Hematopoietic multipotent progenitor cell treated with erythropoietin and hydrocortisone succinate and interleukin-3 and kit ligand, for 4 days (in vitro differentiated cells): Measurements from ENCODE around the gene HOXD12.

Experiments
- DNase-seq: peaks from one replicate; pipeline ENCODE4 v3.0.0-alpha.2; 2015

Gene HOXD12

DNA sequence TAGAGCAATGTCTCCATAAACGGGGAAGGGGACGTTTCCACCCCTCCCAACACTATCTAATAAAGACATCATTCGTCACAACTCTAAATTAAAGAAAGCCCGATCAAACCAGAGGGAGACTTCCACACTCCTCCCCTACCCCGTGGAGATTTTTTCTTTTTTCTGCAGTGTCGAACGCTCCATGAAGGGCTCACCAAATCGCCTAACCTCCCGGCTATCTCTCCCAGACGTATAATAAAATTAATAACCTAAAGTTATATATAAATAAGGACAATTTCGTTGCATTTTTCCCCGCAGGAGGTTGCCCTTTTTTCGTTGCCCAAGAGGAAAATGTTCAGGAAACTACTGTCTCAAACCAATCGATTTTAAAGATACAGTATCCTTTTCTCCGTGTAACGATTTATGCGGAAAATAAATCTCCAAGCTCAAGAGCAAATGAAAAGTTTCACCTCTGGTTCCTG is 18.2 kb upstream of the HOXD12 start:
- no peak for DNase-seq

DNA sequence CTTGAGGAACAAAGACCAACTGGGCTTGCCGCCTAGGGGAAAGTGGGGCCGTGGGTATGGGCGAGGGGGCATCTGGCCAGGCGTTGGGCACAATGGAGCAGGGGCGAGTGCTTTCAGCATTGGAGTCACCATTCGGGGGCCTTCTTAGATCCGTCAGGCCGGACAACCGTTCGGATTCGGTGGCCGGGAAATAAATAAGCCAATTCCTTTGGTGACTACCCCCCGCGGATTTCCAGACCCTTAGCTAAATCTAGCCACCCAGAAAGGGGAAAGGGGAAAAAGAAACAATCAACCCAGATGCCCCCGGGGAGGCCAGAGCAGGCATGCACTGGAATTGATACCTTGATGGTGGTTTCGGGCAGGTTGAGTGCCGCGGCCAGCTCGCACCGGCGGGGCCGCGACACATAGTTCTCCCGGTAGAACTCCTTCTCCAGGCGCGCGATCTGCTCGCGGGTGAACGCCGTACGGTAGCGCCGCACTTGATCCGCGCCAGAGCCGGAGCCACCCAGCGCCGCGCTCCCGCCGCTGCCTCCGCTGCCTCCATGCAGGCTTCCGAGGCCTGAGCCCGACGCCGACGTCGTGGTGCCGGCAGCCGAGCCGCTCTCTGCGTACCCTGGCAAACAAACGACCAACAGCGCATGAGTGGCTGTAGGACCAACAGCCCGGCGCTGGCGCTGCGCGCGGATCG is 17.6 kb upstream of the HOXD12 start:
- no peak for DNase-seq

DNA sequence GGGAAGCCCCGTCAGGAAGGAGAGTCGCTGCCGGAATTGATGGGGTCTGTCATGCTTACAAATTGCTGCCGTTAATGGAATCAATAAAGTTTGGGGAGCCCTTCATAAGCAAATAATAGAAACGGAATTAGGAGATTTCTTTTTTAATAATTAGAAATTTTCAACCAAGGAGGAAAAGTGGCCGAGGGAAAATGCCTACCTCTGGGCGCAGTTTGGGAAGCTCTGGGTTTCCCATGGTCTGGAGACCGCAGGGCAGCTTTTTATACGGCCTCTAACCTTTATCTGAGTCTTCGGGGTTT is 17.1 kb upstream of the HOXD12 start:
- no peak for DNase-seq

- DNase-seq = no peak
These were observed 16.5 kb upstream of the HOXD12 start for GRCh38 chr2:176082824-176083751.

DNA sequence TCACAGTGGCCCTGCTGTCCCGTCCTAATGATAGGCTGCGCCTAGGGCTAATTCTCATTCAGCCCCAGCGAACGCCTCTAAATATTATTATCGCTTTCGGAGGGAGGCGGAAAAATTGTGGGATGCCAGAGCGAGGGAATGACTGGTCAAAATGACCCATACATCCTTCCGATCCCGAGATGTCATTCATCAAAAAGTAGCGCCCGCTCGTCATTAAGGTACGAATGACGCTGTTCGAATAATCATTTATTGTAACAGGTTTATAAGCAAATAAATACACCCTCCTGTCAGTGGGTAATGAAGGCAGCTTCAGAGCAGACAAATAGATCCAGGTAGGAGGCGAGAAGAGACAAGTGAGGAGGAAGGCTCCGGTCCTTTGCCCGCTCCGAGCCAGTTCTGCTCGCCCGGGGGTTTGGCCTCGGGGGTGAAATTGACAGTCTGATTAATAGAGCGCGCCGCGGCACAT is 15.8 kb upstream of the HOXD12 start, which contains the start of gene EVX2:
Gene EVX2 (minus strand): TSS at position 167 of the 466 bp plus-strand sequence. CDS start 186 bp downstream, outside the sequence.
- no peak for DNase-seq

DNA sequence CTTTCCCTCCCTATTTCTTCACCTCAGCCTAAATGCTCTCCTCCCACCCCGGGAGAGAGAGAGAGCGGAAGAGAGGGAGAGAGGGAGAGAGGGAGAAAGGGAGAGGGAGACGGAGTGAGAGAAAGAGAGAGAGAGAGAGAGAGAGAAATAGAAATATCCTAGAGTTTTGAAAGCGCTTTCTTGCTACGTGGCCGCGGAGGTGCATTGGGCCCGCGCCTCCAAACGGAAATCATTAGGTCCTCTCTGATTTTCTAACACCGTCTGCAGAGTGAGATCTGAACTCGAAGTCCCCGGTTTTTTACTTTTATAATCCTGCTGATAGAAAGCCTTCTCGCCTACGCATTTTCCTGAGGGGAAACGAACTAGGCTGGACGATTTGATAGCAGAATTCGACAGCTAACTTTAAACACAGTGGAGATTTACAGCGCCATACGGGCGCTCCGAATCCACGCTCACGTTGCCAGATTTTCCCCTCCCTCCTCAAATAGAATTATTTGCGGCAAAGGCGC is 14.9 kb upstream of the HOXD12 start:
- no peak for DNase-seq

GRCh38 chr2:176085120-176085788 is 14.3 kb upstream of the HOXD12 start:
- DNase-seq = no peak

DNA sequence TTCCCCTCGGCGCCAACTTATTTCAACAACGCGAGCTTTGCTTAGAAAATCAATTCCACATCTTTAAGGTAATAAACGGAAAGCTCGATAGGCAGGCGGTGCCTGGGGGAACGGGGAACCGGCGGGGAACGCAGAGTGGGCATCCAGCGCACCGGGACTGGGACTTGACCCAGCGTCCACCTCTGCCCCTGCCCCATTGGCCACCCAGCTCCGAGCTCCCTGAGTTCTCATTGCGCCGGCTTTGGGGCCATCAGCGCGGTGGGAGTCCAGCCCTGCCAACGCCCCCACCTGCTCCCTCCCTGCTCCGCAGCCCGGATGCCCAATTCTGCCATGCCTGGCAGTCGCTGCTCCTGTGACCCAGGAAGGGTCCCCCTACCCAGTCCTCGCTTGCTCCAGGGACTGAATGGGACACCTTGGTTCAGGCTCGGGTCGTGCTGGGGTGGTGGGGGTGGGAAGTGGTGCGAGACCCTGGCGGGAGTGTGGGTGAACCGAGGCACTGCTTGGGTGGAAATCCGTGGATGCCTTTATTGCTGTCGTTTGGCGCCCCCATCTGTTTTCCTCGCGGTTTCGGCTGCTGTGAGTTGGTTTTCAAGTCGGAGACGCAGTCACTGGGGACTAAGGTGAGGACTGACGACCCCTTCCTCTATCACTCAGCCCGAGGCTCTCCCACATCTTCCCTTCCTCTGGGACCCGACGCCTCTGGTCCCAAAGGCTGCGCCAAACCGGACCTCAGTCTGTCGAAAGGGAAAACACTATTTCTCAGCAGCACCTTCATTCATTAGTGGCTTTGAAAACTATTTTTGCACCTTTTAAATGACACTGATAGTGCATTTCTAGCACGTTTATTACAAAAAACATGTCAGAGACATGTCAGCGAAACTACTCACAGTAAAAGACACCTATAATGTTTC is 13.5 kb upstream of the HOXD12 start:
- DNase-seq = peak; percentile 52

- DNase-seq = no peak
These were observed 12.1 kb upstream of the HOXD12 start for GRCh38 chr2:176087330-176088047.

- DNase-seq = peak; percentile 60
These were observed 11.3 kb upstream of the HOXD12 start for GRCh38 chr2:176088048-176088936.

- DNase-seq = no peak
These were observed 10.4 kb upstream of the HOXD12 start for GRCh38 chr2:176088937-176089842.

- DNase-seq = no peak
These were observed 9.7 kb upstream of the HOXD12 start for GRCh38 chr2:176089843-176090395.

DNA sequence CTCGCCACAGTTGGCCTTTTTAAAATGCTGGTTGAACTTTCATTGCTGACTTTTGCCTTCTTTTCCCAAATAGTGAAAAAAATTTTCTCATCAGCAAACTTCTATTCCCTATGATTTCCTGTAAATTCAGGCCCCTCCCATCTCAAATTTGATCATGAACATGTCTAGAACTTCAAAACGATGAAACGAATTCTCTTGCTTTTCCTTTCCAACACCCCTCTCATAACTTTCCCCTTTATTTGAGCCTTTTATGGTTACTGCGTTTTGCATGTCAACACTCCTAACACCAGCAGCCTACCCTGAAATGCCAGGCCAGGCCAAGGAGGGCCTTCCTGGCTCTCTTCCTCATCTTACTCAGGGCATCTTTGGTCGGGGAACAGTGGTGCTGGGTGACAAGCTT is 8.7 kb upstream of the HOXD12 start:
- no peak for DNase-seq

GRCh38 chr2:176091329-176092258 is 8.0 kb upstream of the HOXD12 start:
- no peak for DNase-seq

DNA sequence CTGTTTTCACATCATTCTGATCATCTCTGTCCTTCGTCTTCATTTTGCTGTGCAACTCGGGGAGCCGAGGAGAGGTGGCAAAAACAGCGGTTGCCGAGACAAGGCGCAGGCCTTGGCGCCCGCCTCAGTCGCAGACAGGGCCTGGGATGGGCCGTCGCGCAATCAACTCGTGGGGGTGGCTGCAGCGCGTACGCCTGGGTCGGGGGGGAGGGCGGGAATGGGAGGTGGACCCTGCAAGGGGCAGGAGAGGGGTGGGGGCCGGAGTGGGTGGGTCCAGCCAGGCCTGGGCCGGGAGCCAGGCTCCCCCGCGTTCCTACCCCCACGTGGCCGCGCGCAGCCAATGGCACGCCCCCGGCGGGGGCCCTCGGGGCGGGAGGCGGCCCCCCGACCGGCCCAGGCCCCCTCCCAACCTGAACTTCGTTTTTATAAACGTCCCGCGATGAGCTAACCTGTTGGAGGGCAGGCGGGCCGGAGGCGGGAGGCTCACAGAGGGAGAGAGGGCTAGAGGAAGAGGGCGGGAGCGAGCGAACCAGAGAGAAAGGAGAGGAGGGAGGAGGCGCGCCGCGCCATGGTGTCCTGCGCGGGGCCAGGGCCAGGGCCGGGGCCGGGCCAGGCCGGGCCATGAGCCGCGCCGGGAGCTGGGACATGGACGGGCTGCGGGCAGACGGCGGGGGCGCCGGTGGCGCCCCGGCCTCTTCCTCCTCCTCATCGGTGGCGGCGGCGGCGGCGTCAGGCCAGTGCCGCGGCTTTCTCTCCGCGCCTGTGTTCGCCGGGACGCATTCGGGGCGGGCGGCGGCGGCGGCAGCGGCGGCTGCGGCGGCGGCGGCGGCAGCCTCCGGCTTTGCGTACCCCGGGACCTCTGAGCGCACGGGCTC is 7.1 kb upstream of the HOXD12 start, which contains the start of gene HOXD13:
Gene HOXD13 (plus strand): TSS at position 452 of the 875 bp plus-strand sequence. CDS start 170 bp downstream, at position 622.
- no peak for DNase-seq

- DNase-seq = no peak
These were observed 6.3 kb upstream of the HOXD12 start for GRCh38 chr2:176093145-176093897.
